Neural crest cell (in vitro differentiated cells): ENCODE measurements around the gene CALHM4. TPM values are rescaled to one million over a fixed set of nuclear protein-coding genes. Genes with fewer than 3 reads are reported as not detected.

ENCODE experiments used
- DNase-seq: peaks from one replicate; pipeline ENCODE4 v3.0.0; 2021; ENCODE audit warnings: low read depth, mixed read lengths, low spot score
- H3K27ac Mint-ChIP-seq: one replicate; pipeline ENCODE4 v1.8.0; 2021; ENCODE audit warnings: mild to moderate bottlenecking, mixed read lengths; ENCODE audit not compliant: unreplicated experiment
- H3K27me3 Mint-ChIP-seq: 2 replicates; pipeline ENCODE4 v1.8.0; 2021; ENCODE audit warnings: low read depth, mild to moderate bottlenecking, mixed read lengths
- H3K36me3 Mint-ChIP-seq: 2 replicates; pipeline ENCODE4 v1.8.0; 2021; ENCODE audit warnings: low read depth, mild to moderate bottlenecking, mixed read lengths
- H3K4me1 Mint-ChIP-seq: 2 replicates; pipeline ENCODE4 v1.8.0; 2021; ENCODE audit warnings: mixed read lengths
- H3K4me3 Mint-ChIP-seq: one replicate; pipeline ENCODE4 v1.8.0; 2021; ENCODE audit warnings: mild to moderate bottlenecking, mixed read lengths
- H3K9me3 Mint-ChIP-seq: 2 replicates; pipeline ENCODE4 v1.8.0; 2021; ENCODE audit warnings: mixed read lengths
- total RNA-seq: library from RNA; stranded (reverse); gene quantifications from 2 replicates; pipeline ENCODE4 v1.2.1, GENCODE V29; 2021
- TF ChIP-seq, protein P1 (sequence below): fragments of 200-600 bp; sonication (generic); conservative IDR thresholded peaks from 2 replicates; pipeline ENCODE4 v1.5.0; 2021; ENCODE audit warnings: antibody characterized with exemption, mild to moderate bottlenecking

Gene CALHM4
- total RNA-seq, 1 donor from 2014 or later: not detected

DNA sequence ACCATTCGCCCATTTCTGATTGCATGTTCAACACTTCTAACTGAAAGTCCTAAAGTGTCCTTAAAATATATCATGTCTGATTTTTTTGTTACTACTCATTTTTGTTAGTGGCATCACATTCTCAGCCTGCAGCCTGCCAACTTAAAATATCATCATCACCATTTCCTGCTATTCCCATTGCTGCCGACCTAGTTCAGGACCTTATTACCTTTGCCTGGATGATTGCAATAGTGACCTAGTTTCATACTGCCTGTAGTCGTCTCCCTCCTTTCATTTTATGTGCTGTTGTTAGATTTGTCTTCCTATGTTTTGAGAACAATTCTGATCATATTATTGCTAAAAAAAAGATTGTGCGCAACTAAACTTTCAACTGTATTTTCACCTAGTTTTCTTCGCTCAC lies 23.9 kb downstream of the CALHM4 start:
- Mint-ChIP-seq H3K4me1 (peaks cover 16% of the 10 kb centered on the region), H3K27ac (no peak overlapping the region), H3K27me3 (no peaks in the 10 kb centered on the region), H3K9me3 (no peaks in the 10 kb centered on the region), H3K4me3 (no peak overlapping the region), H3K36me3 (peaks cover 4% of the 10 kb centered on the region)
- DNase-seq: no peak
- TF ChIP-seq, protein P1, sequence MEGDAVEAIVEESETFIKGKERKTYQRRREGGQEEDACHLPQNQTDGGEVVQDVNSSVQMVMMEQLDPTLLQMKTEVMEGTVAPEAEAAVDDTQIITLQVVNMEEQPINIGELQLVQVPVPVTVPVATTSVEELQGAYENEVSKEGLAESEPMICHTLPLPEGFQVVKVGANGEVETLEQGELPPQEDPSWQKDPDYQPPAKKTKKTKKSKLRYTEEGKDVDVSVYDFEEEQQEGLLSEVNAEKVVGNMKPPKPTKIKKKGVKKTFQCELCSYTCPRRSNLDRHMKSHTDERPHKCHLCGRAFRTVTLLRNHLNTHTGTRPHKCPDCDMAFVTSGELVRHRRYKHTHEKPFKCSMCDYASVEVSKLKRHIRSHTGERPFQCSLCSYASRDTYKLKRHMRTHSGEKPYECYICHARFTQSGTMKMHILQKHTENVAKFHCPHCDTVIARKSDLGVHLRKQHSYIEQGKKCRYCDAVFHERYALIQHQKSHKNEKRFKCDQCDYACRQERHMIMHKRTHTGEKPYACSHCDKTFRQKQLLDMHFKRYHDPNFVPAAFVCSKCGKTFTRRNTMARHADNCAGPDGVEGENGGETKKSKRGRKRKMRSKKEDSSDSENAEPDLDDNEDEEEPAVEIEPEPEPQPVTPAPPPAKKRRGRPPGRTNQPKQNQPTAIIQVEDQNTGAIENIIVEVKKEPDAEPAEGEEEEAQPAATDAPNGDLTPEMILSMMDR: no peak

DNA sequence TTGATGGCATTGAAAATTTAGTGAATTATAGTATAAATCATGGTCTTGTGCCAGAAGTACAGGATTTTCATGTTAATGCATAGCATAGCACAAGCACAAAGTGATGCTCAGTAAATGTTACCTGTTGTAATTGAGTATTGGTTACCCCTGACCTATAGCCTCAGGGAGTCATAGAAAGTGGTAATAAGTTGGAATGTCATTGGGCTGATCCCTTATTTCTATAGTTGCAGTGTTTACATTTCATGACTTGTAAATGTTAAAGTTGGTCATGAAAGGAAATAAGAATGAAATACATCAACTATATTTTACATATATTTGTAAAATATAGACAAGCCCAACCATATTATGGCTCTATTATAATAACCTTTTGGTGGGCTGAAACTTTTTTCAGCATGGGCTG lies 24.8 kb downstream of the CALHM4 start:
- H3K4me3 Mint-ChIP-seq: no peak overlapping the region
- H3K27ac Mint-ChIP-seq: no peak overlapping the region
- peaks cover 6% of the 10 kb centered on the region for H3K36me3 Mint-ChIP-seq
- DNase-seq: no peak
- no peaks in the 10 kb centered on the region for H3K9me3 Mint-ChIP-seq
- H3K4me1 Mint-ChIP-seq: peaks cover 9% of the 10 kb centered on the region
- H3K27me3 Mint-ChIP-seq: no peaks in the 10 kb centered on the region
- TF ChIP-seq, protein P1: no peak

GRCh38 chr6:116579143-116579542 lies 25.6 kb downstream of the CALHM4 start:
- Mint-ChIP-seq H3K27ac (no peak overlapping the region), H3K4me1 (peaks cover 1% of the 10 kb centered on the region), H3K36me3 (peaks cover 6% of the 10 kb centered on the region), H3K9me3 (no peaks in the 10 kb centered on the region), H3K27me3 (no peaks in the 10 kb centered on the region), H3K4me3 (no peak overlapping the region)
- no peak for DNase-seq
- TF ChIP-seq, protein P1: no peak

DNA sequence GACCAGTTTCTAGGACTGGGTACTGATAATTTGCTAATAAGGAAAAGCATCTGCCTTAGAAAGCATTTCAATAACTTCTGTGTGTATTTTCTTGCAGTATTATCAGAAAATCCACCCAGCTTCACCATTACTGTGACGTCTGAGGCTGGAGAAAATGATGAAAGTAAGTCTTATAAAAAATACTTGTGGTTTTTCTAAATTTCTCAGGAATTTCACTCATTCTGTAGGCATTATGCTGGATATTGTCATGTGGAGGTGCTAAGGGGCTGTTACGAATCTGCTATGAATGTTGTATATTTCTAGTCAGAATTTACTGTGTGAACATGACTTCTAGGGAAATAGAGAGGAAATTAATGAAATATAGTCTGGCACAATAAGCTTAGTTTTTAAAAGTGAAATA lies 26.6 kb downstream of the CALHM4 start:
- Mint-ChIP-seq H3K4me1 (no peaks in the 10 kb centered on the region), H3K27ac (no peak overlapping the region), H3K4me3 (no peak overlapping the region)

DNA sequence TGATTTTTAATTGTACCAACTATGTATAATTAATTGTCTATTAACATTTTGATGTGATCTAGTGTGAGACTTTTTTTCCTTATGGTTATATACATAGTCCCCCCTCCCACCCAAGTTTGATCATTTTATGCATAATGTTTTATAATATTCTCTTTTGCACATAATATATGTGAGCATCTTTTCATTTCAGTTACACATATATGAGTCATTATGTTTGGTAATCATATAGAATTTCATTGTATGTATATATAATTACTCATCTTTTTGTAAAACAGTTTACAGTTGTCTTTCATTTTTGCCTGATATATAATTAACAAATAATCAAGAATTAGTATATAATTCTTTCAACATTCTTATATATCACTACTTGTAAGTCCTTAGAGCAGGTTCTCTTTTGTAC lies 32.7 kb downstream of the CALHM4 start:
- Mint-ChIP-seq H3K9me3 (no peaks in the 10 kb centered on the region), H3K4me1 (no peaks in the 10 kb centered on the region), H3K4me3 (no peak overlapping the region), H3K36me3 (peaks cover 20% of the 10 kb centered on the region), H3K27ac (no peak overlapping the region), H3K27me3 (no peaks in the 10 kb centered on the region)
- DNase-seq: no peak
- TF ChIP-seq, protein P1: no peak

More for the DNA sequence above, 26.6 kb downstream of the CALHM4 start:
- TF ChIP-seq, protein P1: no peak
- DNase-seq: no peak
- Mint-ChIP-seq H3K9me3 (no peaks in the 10 kb centered on the region), H3K36me3 (peaks cover 9% of the 10 kb centered on the region), H3K27me3 (no peaks in the 10 kb centered on the region)

- H3K4me3 Mint-ChIP-seq: no peak overlapping the region
- no peak for DNase-seq
- H3K9me3 Mint-ChIP-seq: no peaks in the 10 kb centered on the region
- TF ChIP-seq, protein P1: no peak
- H3K4me1 Mint-ChIP-seq: no peaks in the 10 kb centered on the region
- H3K27ac Mint-ChIP-seq: no peak overlapping the region
- peaks cover 20% of the 10 kb centered on the region for H3K36me3 Mint-ChIP-seq
- H3K27me3 Mint-ChIP-seq: no peaks in the 10 kb centered on the region
Measured at GRCh38 chr6:116586738-116587137, 33.2 kb downstream of the CALHM4 start.
